GM18511 (cell line): ENCODE results near the gene PITRM1.

Source experiments
- ATAC-seq: cut with Tn5 transposase; IDR thresholded peaks from one replicate; pipeline ENCODE4 v1.9.1; 2021; ENCODE audit warnings: mild to moderate bottlenecking, moderate library complexity; ENCODE audit not compliant: unreplicated experiment

PITRM1 gene

GRCh38 chr10:3167611-3168330, 4.8 kb downstream of the PITRM1 start:
- no peak for ATAC-seq

GRCh38 chr10:3166496-3167290, 5.9 kb downstream of the PITRM1 start:
- no peak for ATAC-seq

GRCh38 chr10:3165196-3165595, 7.4 kb downstream of the PITRM1 start:
- no peak for ATAC-seq

GRCh38 chr10:3163879-3164278, 8.7 kb downstream of the PITRM1 start:
- no peak for ATAC-seq

GRCh38 chr10:3162533-3162932, 10.0 kb downstream of the PITRM1 start:
- no peak for ATAC-seq

- no peak for ATAC-seq
Measured at GRCh38 chr10:3159152-3159551, 13.4 kb downstream of the PITRM1 start.

- no peak for ATAC-seq
Measured at GRCh38 chr10:3154666-3155065, 17.9 kb downstream of the PITRM1 start.

- no peak for ATAC-seq
Measured at GRCh38 chr10:3152566-3152935, 20.0 kb downstream of the PITRM1 start.

- no peak for ATAC-seq
Measured at GRCh38 chr10:3151889-3152565, 20.6 kb downstream of the PITRM1 start.

- no peak for ATAC-seq
Measured at GRCh38 chr10:3150961-3151360, 21.6 kb downstream of the PITRM1 start.

GRCh38 chr10:3150366-3150765, 22.2 kb downstream of the PITRM1 start:
- ATAC-seq = no peak

GRCh38 chr10:3149918-3150317, 22.7 kb downstream of the PITRM1 start:
- no peak for ATAC-seq

- no peak for ATAC-seq
Measured at GRCh38 chr10:3148994-3149393, 23.6 kb downstream of the PITRM1 start.

- ATAC-seq = no peak
Measured at GRCh38 chr10:3148041-3148440, 24.5 kb downstream of the PITRM1 start.

- ATAC-seq = no peak
Measured at GRCh38 chr10:3147117-3147820, 25.3 kb downstream of the PITRM1 start.

- no peak for ATAC-seq
Measured at GRCh38 chr10:3146289-3146688, 26.3 kb downstream of the PITRM1 start.

- ATAC-seq = no peak
Measured at GRCh38 chr10:3145366-3145765, 27.2 kb downstream of the PITRM1 start.

GRCh38 chr10:3143791-3144434, 28.7 kb downstream of the PITRM1 start:
- no peak for ATAC-seq

GRCh38 chr10:3143366-3143765, 29.2 kb downstream of the PITRM1 start:
- no peak for ATAC-seq

- no peak for ATAC-seq
Measured at GRCh38 chr10:3142146-3142875, 30.3 kb downstream of the PITRM1 start.
